K562 (cell line): ENCODE results near the gene TUBB2A. TPM values are rescaled to one million over a fixed set of nuclear protein-coding genes. Genes with fewer than 3 reads are reported as not detected.
A peak's percentile ranks its signal among the peaks of the same experiment; 100 is the strongest.

Experiments
- ATAC-seq: fragments of 200-7000 bp; cut with Tn5 transposase; 3 replicates; pipeline ENCODE4 v1.9.1; 2020; ENCODE audit warnings: moderate library complexity
- BruUV-seq: library from RNA; stranded (reverse); fragments of 400-500 nt; replicated peaks from 2 replicates; lab custom pipeline; 2021; lab: Mats Ljungman, UMichigan
- CTCF ChIA-PET: fragments of 300-600 bp; formaldehyde crosslinking; extraction: SDS; loops from one replicate; lab custom pipeline; 2021; ENCODE audit warnings: low intra/inter-chr PET ratio; lab: Yijun Ruan, JAX
- POLR2A ChIA-PET: fragments of 300-600, 350-650 bp; sonication (Branson Sonifier 250); formaldehyde crosslinking; extraction: SDS; loops from one replicate; lab custom pipeline; 2021; ENCODE audit warnings: antibody characterized with exemption, inconsistent platforms; lab: Yijun Ruan, JAX
- DNase-seq, 4 experiments: peaks; one replicate each; pipeline versions ENCODE4 v3.0.0 to v3.0.0-alpha.2; 2011 to 2018; ENCODE audit warnings: low spot score in 3 of 4, mixed read lengths in 3 of 4; ENCODE audit errors: extremely low read depth in 1 of 4
- FAIRE-seq: peaks from 2 replicates; lab custom pipeline; 2011; peaks lifted over from hg19 to GRCh38; lab: Jason Lieb, UNC
- H2AFZ ChIP-seq: 2 replicates; pipeline ENCODE4 v1.6.0; 2011; ENCODE audit warnings: low read depth, low read length, control low read depth, inconsistent platforms
- H3K27ac ChIP-seq: fragments of 200-600 bp; 3 replicates; pipeline ENCODE4 v1.8.0; 2011; ENCODE audit warnings: low read depth, mild to moderate bottlenecking, control low read depth, inconsistent platforms, low read length, moderate library complexity, mixed read lengths; ENCODE audit errors: extremely low read depth
- H3K27me3 ChIP-seq, 2 experiments: fragments of 300-600 bp in 1 of 2; 2 replicates in 1 of 2; 3 replicates in 1 of 2; pipeline versions ENCODE4 v1.6.0 to v1.8.0; 2011; ENCODE audit warnings: inconsistent platforms in 2 of 2, low read length in 2 of 2, mild to moderate bottlenecking in 1 of 2, mixed read lengths in 1 of 2, moderate library complexity in 1 of 2; ENCODE audit not compliant: control insufficient read depth in 2 of 2, insufficient read depth in 2 of 2
- H3K36me3 ChIP-seq: fragments of 300-600 bp; 3 replicates; pipeline ENCODE4 v1.8.0; 2011; ENCODE audit warnings: mild to moderate bottlenecking, low read length, inconsistent platforms; ENCODE audit not compliant: control insufficient read depth, insufficient read depth
- H3K4me1 ChIP-seq, 2 experiments: fragments of 200-600 bp in 1 of 2; replicated peaks in 1 of 2; 2 replicates in 1 of 2; 3 replicates in 1 of 2; pipeline versions ENCODE4 v1.5.1 to v1.8.0; 2011; ENCODE audit warnings: inconsistent platforms in 2 of 2, low read length in 2 of 2, mild to moderate bottlenecking in 1 of 2, mixed read lengths in 1 of 2, moderate library complexity in 1 of 2; ENCODE audit not compliant: control insufficient read depth in 2 of 2, insufficient read depth in 2 of 2
- H3K4me2 ChIP-seq: 2 replicates; pipeline ENCODE4 v1.6.1; 2011; ENCODE audit warnings: low read length, control low read depth, inconsistent platforms, mixed read lengths; ENCODE audit not compliant: insufficient read depth
- H3K4me3 ChIP-seq: fragments of 200-600 bp; sonication (generic), shearing (Covaris generic); 2 replicates; pipeline ENCODE4 v1.5.1; 2016; ENCODE audit warnings: control low read depth, inconsistent platforms
- H3K79me2 ChIP-seq: fragments of 200-600 bp; 3 replicates; pipeline ENCODE4 v1.8.0; 2011; ENCODE audit warnings: low read length, inconsistent platforms; ENCODE audit not compliant: control insufficient read depth, insufficient read depth
- H3K9ac ChIP-seq, 2 experiments: 2 replicates each; pipeline versions ENCODE4 v1.6.0 to v1.6.1; 2011; ENCODE audit warnings: low read depth in 2 of 2, low read length in 2 of 2, control low read depth in 1 of 2, inconsistent platforms in 1 of 2, mild to moderate bottlenecking in 1 of 2, mixed read lengths in 1 of 2; ENCODE audit not compliant: insufficient read depth in 1 of 2
- H3K9me1 ChIP-seq: one replicate; pipeline ENCODE4 v1.6.0; 2011; ENCODE audit warnings: inconsistent platforms, mild to moderate bottlenecking, low read length, moderate library complexity; ENCODE audit not compliant: control insufficient read depth, insufficient read depth
- H3K9me3 ChIP-seq: replicated peaks from 2 replicates; pipeline ENCODE4 v1.5.1; 2011; ENCODE audit warnings: low read depth, low read length, inconsistent platforms; ENCODE audit not compliant: control insufficient read depth, insufficient read depth
- H4K20me1 ChIP-seq: replicated peaks from 2 replicates; pipeline ENCODE4 v1.6.1; 2011; ENCODE audit warnings: low read length, inconsistent platforms, mixed read lengths; ENCODE audit not compliant: control insufficient read depth, insufficient read depth
- ATF3 ChIP-seq, 2 experiments: fragments of 450-650 bp in 1 of 2; sonication (generic) in 1 of 2; formaldehyde crosslinking in 1 of 2; IDR thresholded peaks in 1 of 2; conservative IDR thresholded peaks in 1 of 2; 2 replicates each; pipeline versions ENCODE4 v1.6.1 to v1.8.1; 2016 to 2023; ENCODE audit warnings: mild to moderate bottlenecking in 2 of 2, moderate library complexity in 2 of 2, inconsistent platforms in 1 of 2, missing genetic modification reagents in 1 of 2
- CBX3 ChIP-seq, 2 experiments: IDR thresholded peaks; 1 replicate in 1 of 2; 2 replicates in 1 of 2; pipeline ENCODE4 v1.6.1; 2012; ENCODE audit warnings: inconsistent platforms in 2 of 2, low read length in 2 of 2, borderline replicate concordance in 1 of 2, control low read depth in 1 of 2
- CEBPB ChIP-seq: fragments of 450-650 bp; IDR thresholded peaks from 2 replicates; pipeline ENCODE4 v1.6.1; 2016; ENCODE audit warnings: missing genetic modification characterization, missing compliant biosample characterization
- ESRRB ChIP-seq: fragments of 250-450 bp; sonication (Bioruptor Pico); IDR thresholded peaks from 2 replicates; pipeline ENCODE4 v1.5.0; 2020; ENCODE audit warnings: mild to moderate bottlenecking, moderate library complexity, borderline replicate concordance
- KHSRP ChIP-seq: fragments of 450-650 bp; IDR thresholded peaks from 2 replicates; pipeline ENCODE4 v1.6.1; 2017
- MBD1 ChIP-seq: fragments of 250-450 bp; sonication (Bioruptor Pico); IDR thresholded peaks from 2 replicates; pipeline ENCODE4 v1.8.0; 2022; ENCODE audit warnings: inconsistent platforms
- MTA1 ChIP-seq: fragments of 450-650 bp; IDR thresholded peaks from 2 replicates; pipeline ENCODE4 v1.6.1; 2017; ENCODE audit warnings: borderline replicate concordance
- RCOR1 ChIP-seq, 2 experiments: IDR thresholded peaks; 2 replicates each; pipeline ENCODE4 v1.6.1; 2012; ENCODE audit warnings: low read depth in 2 of 2, low read length in 2 of 2, borderline replicate concordance in 1 of 2, improper control_type of control experiment in 1 of 2
- RHOXF2B ChIP-seq: fragments of 250-450 bp; sonication (Bioruptor Pico); conservative IDR thresholded peaks from 2 replicates; pipeline ENCODE4 v1.5.1; 2021
- RUNX1 ChIP-seq: sonication (generic); IDR thresholded peaks from 2 replicates; pipeline ENCODE4 v1.6.1; 2016; ENCODE audit warnings: antibody characterized with exemption, low read depth
- ZNF592 ChIP-seq: fragments of 450-650 bp; IDR thresholded peaks from 2 replicates; pipeline ENCODE4 v1.6.1; 2017; ENCODE audit warnings: antibody characterized with exemption, mild to moderate bottlenecking
- ZNF639 ChIP-seq, 2 experiments: fragments of 200-800 bp in 1 of 2; sonication (Bioruptor generic) in 1 of 2; sonication (generic) in 1 of 2; formaldehyde crosslinking in 1 of 2; IDR thresholded peaks in 1 of 2; conservative IDR thresholded peaks in 1 of 2; 2 replicates each; pipeline versions ENCODE4 v1.5.0 to v1.6.1; 2016 to 2020; ENCODE audit warnings: missing compliant biosample characterization in 1 of 2, missing genetic modification characterization in 1 of 2, missing genetic modification reagents in 1 of 2
- WGBS: fragments of 100-300 bp; shearing (Covaris generic); methylation state at CpG from one replicate; pipeline ENCODE4 v1.1.6; 2016; ENCODE audit warnings: low coverage, mixed read lengths; ENCODE audit not compliant: insufficient coverage; ENCODE audit errors: missing lambda C conversion rate; 5-methylcytosine and 5-hydroxymethylcytosine counted together
- in situ Hi-C: fragments of 300-500 bp; cut with MboI; formaldehyde crosslinking; loops from 4 replicates; pipeline ENCODE4 v1.15.0; 2018; ENCODE audit warnings: inconsistent platforms, mixed read lengths
- intact Hi-C: fragments of 100-400 bp; cut with micrococcal nuclease; formaldehyde crosslinking; loops from 2 replicates; pipeline ENCODE4 v1.14.2; 2022
- polyA plus RNA-seq, 8 experiments: library from polyadenylated mRNA; depleted of rRNA in 4 of 8; stranded (reverse) in 5 of 8; unstranded in 3 of 8; fragments of >200 nt; fragmentation: Nextera tagmentation in 2 of 8; fragmentation: Illumina TruSeq in 1 of 8; extraction: Ambion mirVana in 2 of 8; extraction: Trizol in 1 of 8; gene quantifications; 2 replicates each; pipeline versions ENCODE4 v1.2.1 to v1.2.3, GENCODE V29; 2011 to 2014; ENCODE audit warnings: inconsistent platforms in 1 of 8, missing spikeins in 1 of 8
- total RNA-seq, 7 experiments: library from RNA; depleted of rRNA in 6 of 7; stranded (reverse); fragments of >200 nt in 6 of 7; fragmentation: Illumina TruSeq in 2 of 7; extraction: Trizol in 2 of 7; gene quantifications; 2 replicates each; pipeline versions ENCODE4 v1.2.1 to v1.2.3, GENCODE V29; 2011 to 2021; ENCODE audit warnings: low replicate concordance in 1 of 7

Gene TUBB2A
- total and polyA plus RNA-seq, 9 of the 15 experiments (the other 6 are each of a cell fraction or from before 2014, with no cell fraction given), result 3.6 to 92.1 (median 45.6) TPM

- intact Hi-C loops, result loop anchor here (5.0 kb wide), 2 partner anchors 46 to 139 kb away; partner anchors contain the start of gene RIPK1
- H2AFZ ChIP-seq, result no peak overlapping the region; the same call in 1 of the 2 replicates
- no peaks in the 10 kb centered on the region for H4K20me1 ChIP-seq
- CTCF ChIA-PET, result no interaction called here
- in situ Hi-C loops, result no loop called here
- no peak overlapping the region for H3K4me2 ChIP-seq
- POLR2A ChIA-PET, result no interaction called here
- H3K9ac ChIP-seq, result no peak overlapping the region
- WGBS, result 38% methylated on average over 4 of the region's 4 CpGs
- no peaks in the 10 kb centered on the region for H3K36me3 ChIP-seq
- H3K9me1 ChIP-seq, result no peaks in the 10 kb centered on the region
- H3K27me3 ChIP-seq, result no peaks in the 10 kb centered on the region
- DNase-seq (peak in 1 of 4 experiments; percentile 27), ATAC-seq (no peak), FAIRE-seq (no peak)
- no peak overlapping the region for H3K27ac ChIP-seq
- peaks cover 33 to 34% of the 10 kb centered on the region in 2 experiments for H3K4me1 ChIP-seq
- H3K4me3 ChIP-seq, result no peak overlapping the region
- H3K9me3 ChIP-seq, result peaks cover 2% of the 10 kb centered on the region; the same call in 1 of the 2 replicates
- BruUV-seq, result no TSS peak
- H3K79me2 ChIP-seq, result no peaks in the 10 kb centered on the region
- TF ChIP-seq ESRRB (CRISPR knock-in tag) (no peak), RUNX1 (no peak), ATF3 (IDR thresholded peaks at IDR 0.05) (peak; percentile 30), ATF3 (CRISPR knock-in tag; conservative IDR thresholded peaks at IDR 0.05) (no peak), ZNF592 (no peak), RHOXF2B (CRISPR knock-in tag) (no peak), CBX3 (IDR thresholded peaks at IDR 0.05; ENCODE audit: borderline replicate concordance in 1 of 2, low read length in 2 of 2) (peak in 1 of 2 experiments; percentile 15; a peak in 1 of 3 replicates), ZNF639 (CRISPR knock-in tag; conservative IDR thresholded peaks at IDR 0.05 in 1 of 2, IDR thresholded peaks at IDR 0.05 in 1 of 2) (no peak), CEBPB (tag) (peak; percentile 81), KHSRP (no peak), MBD1 (no peak), RCOR1 (IDR thresholded peaks at IDR 0.05; ENCODE audit: borderline replicate concordance in 1 of 2, low read depth in 2 of 2, low read length in 2 of 2) (peak in 1 of 2 experiments; percentile 31; a peak in 1 of 4 replicates), MTA1 (no peak)
These were observed 48.6 kb upstream of the TUBB2A start for GRCh38 chr6:3205913-3206312.
